Measurements from ENCODE around the gene MVK.

DNA sequence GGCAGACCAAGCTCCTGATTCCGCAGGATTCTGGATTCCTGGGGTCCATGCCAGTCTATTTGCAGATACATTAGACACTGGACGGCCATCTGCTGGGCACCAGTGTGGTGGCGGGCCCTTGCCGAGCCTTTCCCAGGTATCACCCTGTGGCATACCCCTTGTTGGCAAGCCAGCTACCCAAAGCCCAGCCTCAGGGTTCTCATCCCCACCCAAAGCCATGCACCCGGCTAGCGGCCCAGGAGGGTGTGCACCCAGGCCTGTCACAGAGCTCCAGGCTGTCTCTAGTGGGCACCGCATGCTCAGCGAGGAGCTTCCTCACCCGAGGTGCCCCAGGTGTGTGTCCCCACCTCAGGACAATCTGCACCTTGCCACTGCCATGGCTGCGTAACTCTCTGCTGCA is 14.0 kb upstream of the MVK start:
- TF ChIP-seq, protein P1, sequence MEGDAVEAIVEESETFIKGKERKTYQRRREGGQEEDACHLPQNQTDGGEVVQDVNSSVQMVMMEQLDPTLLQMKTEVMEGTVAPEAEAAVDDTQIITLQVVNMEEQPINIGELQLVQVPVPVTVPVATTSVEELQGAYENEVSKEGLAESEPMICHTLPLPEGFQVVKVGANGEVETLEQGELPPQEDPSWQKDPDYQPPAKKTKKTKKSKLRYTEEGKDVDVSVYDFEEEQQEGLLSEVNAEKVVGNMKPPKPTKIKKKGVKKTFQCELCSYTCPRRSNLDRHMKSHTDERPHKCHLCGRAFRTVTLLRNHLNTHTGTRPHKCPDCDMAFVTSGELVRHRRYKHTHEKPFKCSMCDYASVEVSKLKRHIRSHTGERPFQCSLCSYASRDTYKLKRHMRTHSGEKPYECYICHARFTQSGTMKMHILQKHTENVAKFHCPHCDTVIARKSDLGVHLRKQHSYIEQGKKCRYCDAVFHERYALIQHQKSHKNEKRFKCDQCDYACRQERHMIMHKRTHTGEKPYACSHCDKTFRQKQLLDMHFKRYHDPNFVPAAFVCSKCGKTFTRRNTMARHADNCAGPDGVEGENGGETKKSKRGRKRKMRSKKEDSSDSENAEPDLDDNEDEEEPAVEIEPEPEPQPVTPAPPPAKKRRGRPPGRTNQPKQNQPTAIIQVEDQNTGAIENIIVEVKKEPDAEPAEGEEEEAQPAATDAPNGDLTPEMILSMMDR (conservative IDR thresholded peaks at IDR 0.05 in 1 of 2, IDR thresholded peaks at IDR 0.05 in 1 of 2; ENCODE audit: extremely low read depth in 1 of 2, insufficient read depth in 1 of 2, low read depth in 1 of 2, low read length in 2 of 2), result no peak
- TF ChIP-seq EZH2 (IDR thresholded peaks at IDR 0.05; ENCODE audit: borderline replicate concordance, low read length), result no peak
